Fibroblast of gingiva (primary cell): ENCODE results near the gene RASL12.

ENCODE experiments used
- DNase-seq: peaks from one replicate; pipeline ENCODE4 v3.0.0-alpha.2; 2011; ENCODE audit warnings: low read depth

The RASL12 gene

GRCh38 chr15:65092911-65093792, 25.4 kb upstream of the RASL12 start:
- no peak for DNase-seq

GRCh38 chr15:65091946-65092770, 24.4 kb upstream of the RASL12 start:
- DNase-seq = no peak

- no peak for DNase-seq
These were observed 21.5 kb upstream of the RASL12 start for GRCh38 chr15:65089206-65089824.

GRCh38 chr15:65088643-65089021, 20.8 kb upstream of the RASL12 start:
- DNase-seq = no peak

- DNase-seq = no peak
These were observed 20.3 kb upstream of the RASL12 start for GRCh38 chr15:65087873-65088642.

GRCh38 chr15:65087411-65087810, 19.6 kb upstream of the RASL12 start:
- no peak for DNase-seq

GRCh38 chr15:65086680-65087111, 18.9 kb upstream of the RASL12 start:
- DNase-seq = no peak

GRCh38 chr15:65085990-65086679, 18.3 kb upstream of the RASL12 start:
- no peak for DNase-seq

GRCh38 chr15:65085207-65085753, 17.5 kb upstream of the RASL12 start:
- no peak for DNase-seq

GRCh38 chr15:65084500-65085206, 16.9 kb upstream of the RASL12 start:
- no peak for DNase-seq

GRCh38 chr15:65083262-65083701, 15.5 kb upstream of the RASL12 start:
- peak; percentile 39 for DNase-seq

GRCh38 chr15:65082303-65082953, 14.6 kb upstream of the RASL12 start:
- DNase-seq = no peak

- no peak for DNase-seq
These were observed 14.0 kb upstream of the RASL12 start for GRCh38 chr15:65081758-65082157.

- DNase-seq = no peak
These were observed 13.5 kb upstream of the RASL12 start for GRCh38 chr15:65081270-65081669.

- DNase-seq = no peak
These were observed 11.8 kb upstream of the RASL12 start for GRCh38 chr15:65079580-65079979.

GRCh38 chr15:65077981-65078352, 10.2 kb upstream of the RASL12 start:
- DNase-seq = peak; percentile 57

- DNase-seq = no peak
These were observed 9.6 kb upstream of the RASL12 start for GRCh38 chr15:65077291-65077980.

- no peak for DNase-seq
These were observed 8.9 kb upstream of the RASL12 start, which contains the start of gene KBTBD13 for GRCh38 chr15:65076486-65077290. KBTBD13 (plus strand) TSS chr15:65076746; CDS start chr15:65076816, 70 bp downstream.
